Measurements from ENCODE around the gene TUBGCP3.

DNA sequence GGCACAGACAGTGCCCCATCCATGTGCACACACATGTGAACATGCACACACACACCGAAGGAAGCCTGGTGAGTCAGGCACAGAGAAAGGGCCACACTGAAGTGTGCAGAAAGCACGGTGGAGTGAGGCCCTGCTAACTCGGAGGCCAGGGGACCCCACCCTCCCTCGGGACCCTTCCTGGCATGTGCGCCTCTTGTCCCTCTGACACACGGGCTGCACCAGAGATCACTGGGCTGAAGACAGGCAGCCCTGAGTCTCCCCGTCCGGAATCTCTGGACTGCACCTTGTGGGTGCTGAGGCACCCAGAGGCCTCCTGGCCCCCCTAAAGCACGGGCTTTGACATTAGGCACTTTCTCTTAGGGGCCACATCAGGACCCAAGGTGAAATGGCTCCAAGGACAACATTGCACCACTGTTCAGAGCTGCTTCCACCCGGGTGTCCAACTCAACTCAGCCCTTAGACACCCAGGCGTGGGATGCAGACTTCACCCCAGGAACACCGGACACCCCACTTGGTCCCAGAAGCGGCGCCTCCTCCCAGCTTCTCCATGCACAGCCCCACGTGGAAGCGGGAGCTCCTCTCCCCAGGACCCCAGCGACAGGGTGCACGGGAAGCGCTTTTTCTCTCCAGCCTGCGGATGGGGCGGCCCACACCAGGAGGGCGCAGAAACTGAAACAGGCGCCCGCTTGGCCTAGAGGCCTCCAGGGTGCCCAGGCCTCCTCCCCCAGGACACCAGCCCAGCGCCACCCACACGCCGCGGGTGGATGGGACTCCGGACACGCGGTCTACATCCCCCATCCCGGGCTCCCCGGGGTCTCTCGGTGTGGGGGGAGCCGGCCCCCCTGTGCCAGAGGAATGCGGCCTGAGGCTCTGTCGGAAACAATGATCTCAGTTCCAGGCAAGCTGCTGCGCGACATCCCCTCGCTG lies 121.6 kb downstream of the TUBGCP3 start:
- TF ChIP-seq, protein P1, sequence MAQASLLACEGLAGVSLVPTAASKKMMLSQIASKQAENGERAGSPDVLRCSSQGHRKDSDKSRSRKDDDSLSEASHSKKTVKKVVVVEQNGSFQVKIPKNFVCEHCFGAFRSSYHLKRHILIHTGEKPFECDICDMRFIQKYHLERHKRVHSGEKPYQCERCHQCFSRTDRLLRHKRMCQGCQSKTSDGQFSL (CRISPR knock-in tag; IDR thresholded peaks at IDR 0.05), result no peak
- TF ChIP-seq, protein P1 (tag; IDR thresholded peaks at IDR 0.05), result no peak
- TF ChIP-seq EZH2 (IDR thresholded peaks at IDR 0.05; ENCODE audit: borderline replicate concordance, low read depth, low read length), result no peak
- TF ChIP-seq, protein P2, sequence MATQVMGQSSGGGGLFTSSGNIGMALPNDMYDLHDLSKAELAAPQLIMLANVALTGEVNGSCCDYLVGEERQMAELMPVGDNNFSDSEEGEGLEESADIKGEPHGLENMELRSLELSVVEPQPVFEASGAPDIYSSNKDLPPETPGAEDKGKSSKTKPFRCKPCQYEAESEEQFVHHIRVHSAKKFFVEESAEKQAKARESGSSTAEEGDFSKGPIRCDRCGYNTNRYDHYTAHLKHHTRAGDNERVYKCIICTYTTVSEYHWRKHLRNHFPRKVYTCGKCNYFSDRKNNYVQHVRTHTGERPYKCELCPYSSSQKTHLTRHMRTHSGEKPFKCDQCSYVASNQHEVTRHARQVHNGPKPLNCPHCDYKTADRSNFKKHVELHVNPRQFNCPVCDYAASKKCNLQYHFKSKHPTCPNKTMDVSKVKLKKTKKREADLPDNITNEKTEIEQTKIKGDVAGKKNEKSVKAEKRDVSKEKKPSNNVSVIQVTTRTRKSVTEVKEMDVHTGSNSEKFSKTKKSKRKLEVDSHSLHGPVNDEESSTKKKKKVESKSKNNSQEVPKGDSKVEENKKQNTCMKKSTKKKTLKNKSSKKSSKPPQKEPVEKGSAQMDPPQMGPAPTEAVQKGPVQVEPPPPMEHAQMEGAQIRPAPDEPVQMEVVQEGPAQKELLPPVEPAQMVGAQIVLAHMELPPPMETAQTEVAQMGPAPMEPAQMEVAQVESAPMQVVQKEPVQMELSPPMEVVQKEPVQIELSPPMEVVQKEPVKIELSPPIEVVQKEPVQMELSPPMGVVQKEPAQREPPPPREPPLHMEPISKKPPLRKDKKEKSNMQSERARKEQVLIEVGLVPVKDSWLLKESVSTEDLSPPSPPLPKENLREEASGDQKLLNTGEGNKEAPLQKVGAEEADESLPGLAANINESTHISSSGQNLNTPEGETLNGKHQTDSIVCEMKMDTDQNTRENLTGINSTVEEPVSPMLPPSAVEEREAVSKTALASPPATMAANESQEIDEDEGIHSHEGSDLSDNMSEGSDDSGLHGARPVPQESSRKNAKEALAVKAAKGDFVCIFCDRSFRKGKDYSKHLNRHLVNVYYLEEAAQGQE (IDR thresholded peaks at IDR 0.05; ENCODE audit: borderline replicate concordance), result no peak
- TF ChIP-seq, protein P2 (CRISPR knock-in tag; IDR thresholded peaks at IDR 0.05; ENCODE audit: low read depth), result no peak
